ELR (cell line): ENCODE measurements around the gene MRPL16.
"Not testable (repeated sequence)": the region's sequence is repeated elsewhere in the genome, so short reads cannot be mapped to it uniquely, and the experiment has no call there.

Source experiments
- DNase-seq: peaks from one replicate; pipeline ENCODE4 v3.0.0-alpha.2; 2015; ENCODE audit warnings: low read depth

The MRPL16 gene

DNA sequence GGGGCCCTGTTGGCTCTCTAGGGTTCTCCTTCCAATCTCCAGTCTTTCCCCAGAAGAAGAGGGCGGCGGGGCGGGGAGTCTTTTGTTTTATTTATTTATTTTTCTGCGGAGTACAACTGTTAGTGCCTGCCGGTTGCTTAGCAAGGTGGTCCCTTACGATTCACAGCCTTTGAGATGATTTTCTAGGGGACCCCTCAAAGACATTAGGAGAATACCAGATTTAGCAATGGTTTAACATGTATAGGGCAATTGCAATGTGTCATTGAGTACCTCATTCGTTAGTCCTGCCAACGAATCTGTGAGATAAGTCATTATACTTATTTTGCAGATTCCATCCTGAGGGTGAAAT is 307 bp upstream of the MRPL16 start:
- no peak for DNase-seq

DNA sequence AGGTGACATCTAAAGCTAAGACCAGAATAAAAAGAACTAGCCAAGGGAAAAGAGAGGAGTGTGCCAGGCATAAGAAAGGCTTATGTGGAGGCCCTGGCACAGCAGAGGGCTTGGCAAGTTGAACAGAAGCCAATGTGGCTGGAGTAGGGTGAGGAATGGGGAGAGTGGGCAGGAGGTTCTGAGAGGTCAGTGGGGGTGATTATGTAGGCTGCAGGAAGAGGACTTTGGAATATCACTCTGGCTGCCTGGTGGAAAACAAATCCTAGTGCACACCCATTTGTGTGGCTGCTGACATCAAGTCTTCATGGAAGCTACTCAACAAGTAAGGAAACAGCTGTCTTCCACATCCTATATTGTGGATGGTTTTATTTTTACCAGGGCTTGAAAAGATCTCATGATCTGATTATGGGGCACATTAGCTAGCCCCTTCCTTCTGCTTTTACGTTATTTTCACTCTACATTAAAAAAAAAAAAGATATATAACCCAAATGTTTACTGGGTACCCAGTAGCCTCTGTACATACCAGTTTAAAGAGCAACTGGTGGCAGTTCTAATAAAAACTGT is 3.4 kb downstream of the MRPL16 start:
- DNase-seq = no peak

- no peak for DNase-seq
These were observed 6.5 kb downstream of the MRPL16 start for GRCh38 chr11:59804061-59804460.

DNA sequence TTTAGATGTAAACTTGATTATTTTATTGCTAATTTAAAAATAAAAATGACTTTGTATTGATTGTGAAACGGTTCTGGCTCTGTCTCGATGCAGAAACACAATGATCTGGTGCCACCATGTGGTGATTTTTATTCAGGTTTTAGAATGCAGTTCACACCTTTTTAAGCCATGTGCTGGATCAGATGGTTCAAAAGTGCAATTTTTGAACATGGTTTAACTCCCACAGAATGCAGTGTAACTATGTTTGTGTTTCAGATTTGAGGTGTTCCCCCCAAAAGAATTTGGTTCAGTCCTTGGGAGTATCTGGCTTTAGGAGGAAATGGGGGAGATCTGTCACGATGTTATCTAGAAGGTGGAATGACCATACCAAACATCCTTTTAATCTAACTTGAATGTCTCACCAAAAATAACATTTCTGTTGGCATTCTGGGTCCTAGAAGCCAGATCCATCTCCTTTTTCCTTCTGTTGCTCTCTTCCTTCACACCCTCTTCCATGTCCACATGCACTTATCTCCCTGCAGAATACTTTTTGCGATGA is 7.9 kb downstream of the MRPL16 start:
- peak; percentile 75 for DNase-seq

- DNase-seq = peak; percentile 46
These were observed 8.5 kb downstream of the MRPL16 start for GRCh38 chr11:59801981-59802638.

DNA sequence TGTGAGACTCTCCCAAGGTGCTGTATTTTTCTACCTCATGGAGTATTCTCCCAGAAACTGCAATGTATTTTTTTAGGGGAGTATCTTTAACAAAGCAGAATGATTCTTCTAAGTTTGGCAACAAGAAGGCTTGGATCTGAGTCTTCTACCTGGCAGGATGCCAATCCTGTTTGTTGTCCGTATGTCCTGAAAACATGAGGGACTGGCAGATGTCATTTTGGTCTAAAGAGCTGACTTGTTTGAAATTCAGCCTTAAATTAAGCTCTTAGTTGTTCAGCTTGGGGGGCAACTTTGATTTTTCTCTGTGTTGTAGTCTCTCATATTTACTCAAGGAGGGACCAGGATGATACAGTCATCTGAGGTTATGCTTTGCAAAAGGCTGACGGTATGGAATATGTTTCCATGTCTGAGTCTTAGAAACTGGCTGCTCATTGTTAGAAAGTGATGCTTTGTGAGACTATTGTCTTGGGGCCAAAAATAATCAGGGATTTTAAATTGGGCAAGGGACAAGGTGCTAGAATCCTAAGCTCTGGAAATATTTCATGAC is 9.3 kb downstream of the MRPL16 start:
- no peak for DNase-seq

DNA sequence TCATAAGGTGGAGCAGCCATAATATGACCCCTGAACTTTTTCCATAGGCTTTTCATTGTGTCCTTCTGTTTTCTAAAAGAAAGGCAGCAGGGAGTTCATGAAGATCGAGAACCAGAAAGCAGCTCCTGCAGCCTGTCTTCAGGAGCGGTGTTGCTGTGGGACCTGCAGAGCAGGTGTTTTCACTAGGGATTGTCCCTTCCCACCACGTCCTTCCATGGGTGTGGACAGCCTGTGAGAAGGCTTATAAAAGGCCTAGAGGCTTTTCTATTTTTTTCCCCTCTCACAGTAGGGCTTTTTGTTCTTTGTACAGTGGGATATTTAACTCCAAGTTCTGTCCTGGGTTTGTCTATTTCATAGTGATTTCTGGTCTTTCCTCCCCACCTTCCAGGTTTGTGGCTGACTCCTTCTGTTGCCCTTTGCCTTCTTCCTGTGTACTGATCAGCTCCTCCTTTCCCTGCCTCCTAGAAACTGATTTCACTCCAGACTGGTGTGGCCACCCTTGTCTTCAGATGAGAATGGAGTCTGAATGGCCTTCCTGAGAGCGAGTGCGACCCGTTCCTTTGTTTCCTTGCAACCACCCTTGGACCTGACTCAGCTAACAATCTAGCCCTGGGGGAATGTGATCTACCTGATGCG is 10.1 kb downstream of the MRPL16 start:
- no peak for DNase-seq

GRCh38 chr11:59794417-59794816 is 16.2 kb downstream of the MRPL16 start:
- DNase-seq = no peak

- no peak for DNase-seq
These were observed 18.1 kb downstream of the MRPL16 start for GRCh38 chr11:59792507-59792906.

DNA sequence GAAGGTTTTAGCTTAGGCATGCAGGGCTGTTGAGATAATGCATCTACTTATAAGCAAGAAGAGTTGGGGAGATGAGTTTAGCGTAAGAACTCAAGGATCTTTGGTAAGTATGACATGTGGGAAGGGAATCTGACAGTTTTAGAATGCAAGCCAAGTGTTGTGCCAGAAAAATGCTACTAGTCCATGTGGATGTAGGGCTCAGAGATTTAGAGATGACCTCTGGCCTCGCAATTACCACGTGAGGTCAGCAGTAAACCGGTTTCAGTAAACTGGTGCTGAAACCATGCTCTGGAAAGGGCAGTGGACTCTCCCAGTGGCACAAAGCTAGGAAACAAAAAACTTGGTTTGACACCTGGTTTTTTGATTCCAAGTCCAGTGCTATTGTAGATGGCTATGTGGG is 18.9 kb downstream of the MRPL16 start:
- DNase-seq = no peak

- DNase-seq = peak; percentile 82
These were observed 22.8 kb downstream of the MRPL16 start for GRCh38 chr11:59787816-59788215.

GRCh38 chr11:59787255-59787588 is 23.4 kb downstream of the MRPL16 start:
- no peak for DNase-seq

DNA sequence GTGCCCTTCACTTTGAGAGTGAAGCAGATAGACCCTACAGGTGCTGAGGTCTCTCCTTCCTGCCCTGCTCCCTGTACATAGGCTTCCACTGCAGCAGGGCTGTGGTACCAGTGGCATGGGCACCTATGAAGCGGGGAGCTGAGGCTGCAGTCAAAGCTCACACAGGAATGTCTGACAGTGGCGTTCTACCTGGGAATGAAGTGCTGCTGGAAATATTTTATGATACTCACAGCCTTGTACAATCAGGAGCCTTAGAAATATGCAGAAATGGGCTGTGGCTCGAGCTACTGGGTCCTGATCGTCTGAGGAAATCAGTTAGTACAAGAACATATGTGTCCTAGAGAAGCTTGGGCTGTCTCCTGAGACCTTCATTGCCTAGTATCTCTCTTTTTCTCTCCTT is 24.8 kb downstream of the MRPL16 start:
- DNase-seq = no peak

- DNase-seq = not testable (repeated sequence)
These were observed 26.1 kb downstream of the MRPL16 start for GRCh38 chr11:59784441-59784840.

DNA sequence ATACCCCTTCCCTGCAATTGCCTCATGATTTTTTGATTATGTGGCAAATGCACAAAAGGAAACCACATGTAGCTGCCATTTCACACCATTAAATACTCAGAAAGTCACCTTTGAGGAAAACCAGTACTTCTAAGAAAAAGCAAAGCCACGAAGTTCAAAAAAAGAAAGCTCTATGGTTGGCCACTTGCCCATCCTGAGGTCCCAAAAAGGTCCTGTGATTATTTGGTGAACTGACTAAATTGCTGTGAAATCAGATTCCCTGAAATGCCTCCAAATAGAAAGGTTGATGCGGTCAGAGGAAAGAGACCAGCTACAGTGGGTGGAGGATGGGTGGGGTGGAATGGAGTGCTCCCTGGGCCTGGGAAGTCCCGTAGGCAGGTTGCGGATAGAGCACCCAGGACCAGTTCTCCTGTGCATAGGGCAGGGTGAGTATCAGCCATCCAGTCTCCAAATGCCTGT is 26.9 kb downstream of the MRPL16 start:
- no peak for DNase-seq

DNA sequence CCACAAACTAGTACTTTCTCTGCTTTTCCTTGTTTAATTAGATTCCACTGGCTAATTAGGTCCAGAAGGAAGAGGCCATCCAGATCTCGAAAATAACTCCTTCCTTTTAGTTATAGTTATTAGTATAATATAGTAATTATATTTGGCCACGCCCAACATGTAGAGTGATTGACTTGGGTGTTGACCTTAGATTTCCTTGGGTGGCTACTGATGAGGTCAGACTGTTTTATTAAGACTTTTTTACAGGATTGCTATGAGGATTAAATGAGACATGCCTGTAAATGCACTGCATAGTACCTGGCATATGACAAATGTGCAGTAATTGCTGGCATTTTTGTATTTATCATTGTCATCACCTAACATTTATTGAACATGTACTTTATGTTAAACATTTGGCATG is 28.5 kb downstream of the MRPL16 start:
- no peak for DNase-seq

DNA sequence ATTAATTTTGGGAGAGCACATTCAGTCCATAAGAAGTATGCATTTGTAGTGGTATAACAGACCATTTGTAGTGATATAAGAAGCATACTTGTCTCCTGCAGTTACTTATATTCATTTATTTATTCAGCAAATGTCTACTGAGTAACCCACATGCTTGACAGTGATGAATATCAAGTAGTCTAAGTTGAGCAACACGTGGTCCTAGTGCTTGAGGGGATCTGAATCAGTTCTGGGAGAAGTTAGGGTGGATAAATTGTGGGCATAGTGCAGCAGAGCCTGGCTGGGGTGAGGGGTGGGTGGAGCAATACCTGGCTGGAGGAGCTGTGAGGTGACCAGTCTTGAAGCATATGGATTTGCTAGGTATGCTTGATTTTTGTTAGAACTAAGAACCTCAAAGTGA is 31.1 kb downstream of the MRPL16 start:
- DNase-seq = no peak

GRCh38 chr11:59778122-59778521 is 32.5 kb downstream of the MRPL16 start:
- DNase-seq = no peak

DNA sequence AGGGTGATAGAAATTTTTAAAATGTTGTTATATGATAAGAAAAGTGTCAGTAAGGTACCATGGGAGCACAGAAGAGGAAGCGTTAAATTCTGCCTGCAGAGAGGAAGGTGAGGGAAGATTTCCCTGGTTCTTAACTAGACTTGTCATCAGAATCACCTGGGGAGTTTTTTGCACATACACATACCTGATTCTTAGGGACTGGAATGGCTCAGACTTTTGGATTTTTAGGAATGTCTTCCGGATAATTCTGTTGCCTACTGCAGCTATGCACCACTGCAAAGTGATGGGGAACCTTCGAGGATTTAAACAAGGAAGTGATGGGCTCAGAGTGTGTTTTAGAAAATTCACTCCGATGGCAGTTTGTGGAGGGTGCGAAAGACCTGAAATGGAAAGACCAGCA is 33.5 kb downstream of the MRPL16 start:
- no peak for DNase-seq

DNA sequence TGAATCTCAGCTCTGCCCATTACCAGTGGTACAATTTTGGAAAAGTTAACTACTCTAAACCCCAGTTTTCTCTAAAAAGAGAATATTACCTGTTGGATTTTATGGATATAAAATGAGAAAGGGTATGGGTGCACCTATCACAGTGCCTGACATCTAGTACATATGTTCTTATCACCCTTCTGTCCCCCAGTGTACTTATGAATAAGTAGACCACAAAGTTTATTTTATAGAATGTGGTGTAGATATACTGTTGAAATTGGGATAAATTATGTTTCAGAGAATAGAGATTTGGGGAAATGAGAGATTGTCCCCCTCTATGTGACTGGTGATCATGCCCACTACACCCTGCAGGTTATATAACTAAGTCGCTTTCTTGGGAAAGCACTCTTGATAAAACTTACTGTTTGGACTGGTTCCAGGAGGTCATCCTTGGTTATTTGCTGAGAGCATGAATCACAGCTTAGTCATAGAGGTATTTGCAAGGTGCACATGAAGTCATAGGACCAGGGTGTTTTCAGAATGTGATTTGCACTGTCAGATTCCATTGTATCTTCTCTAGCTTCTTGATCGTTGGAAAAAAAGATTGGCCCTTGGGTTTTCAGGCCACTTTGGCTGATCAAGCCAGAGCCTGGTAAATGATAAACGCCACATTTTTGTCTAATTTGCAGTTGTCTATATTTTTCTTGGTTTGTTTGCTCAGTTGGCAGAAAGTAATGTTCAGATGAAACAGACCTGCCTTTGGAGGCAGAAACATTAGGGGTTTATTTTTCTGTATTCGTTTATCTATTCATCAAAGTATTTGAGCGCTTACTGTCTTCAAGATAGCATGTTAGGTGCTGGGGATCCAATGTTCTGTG is 34.1 kb downstream of the MRPL16 start:
- DNase-seq = peak; percentile 94

DNA sequence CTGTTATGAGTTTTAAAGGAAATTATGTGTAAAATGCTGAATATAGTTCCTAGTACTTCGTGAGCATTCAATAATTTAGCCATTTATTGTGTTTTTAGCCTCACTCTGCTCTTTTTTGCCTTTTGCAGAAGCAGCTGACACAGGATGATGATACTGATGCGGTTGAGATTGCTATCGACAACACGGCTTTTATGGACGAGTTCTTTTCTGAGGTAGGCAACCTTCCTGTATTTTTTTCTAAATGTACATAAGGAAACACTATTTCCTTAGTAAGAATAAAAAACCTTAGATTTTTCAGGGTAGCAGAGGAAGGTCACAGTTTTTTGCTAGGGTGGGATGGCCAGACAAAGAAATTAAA is 37.5 kb downstream of the MRPL16 start:
- DNase-seq = no peak

DNA sequence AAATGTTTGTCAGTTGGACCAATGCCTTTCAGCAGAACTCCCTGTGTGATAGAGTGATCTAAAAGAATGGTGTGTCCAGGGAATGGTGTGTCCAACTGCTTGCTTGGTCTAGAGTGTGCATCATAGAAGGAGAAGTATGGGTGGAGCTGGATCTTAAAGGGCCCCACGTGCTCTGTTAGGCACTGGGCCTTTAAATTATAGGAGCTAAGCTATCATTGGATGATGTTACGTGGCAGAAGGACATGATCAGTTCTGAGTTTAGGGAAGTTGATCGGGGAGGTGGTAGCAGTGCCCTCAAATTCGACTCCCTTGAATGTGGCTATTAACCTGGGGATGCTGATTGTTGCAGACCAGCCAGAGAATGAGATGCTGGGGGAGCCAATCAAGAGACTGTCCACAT is 39.0 kb downstream of the MRPL16 start:
- no peak for DNase-seq

DNA sequence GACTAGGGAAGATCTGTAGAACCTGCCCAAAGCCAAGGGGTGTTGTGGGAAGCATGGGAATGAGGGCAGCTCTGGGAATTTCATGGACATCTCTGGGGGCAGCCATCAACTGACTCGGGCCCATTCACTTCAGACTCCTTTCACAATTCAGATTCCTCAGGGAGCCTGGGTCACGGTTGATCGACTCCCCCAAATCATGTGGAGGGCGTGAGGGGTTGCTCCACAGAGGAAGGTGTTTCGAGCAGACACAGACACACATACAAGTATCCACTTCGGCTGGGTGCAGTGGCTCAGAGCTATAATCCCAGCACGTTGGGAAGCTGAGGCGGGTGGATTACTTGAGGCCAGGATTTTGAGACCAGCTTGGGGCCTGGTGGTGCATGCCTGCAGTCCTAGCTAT is 39.7 kb downstream of the MRPL16 start:
- no peak for DNase-seq
